SK-N-SH (cell line): ENCODE measurements around the gene CNST.

Source experiments
- CTCF ChIP-seq: fragments of 200-600 bp; sonication (generic); IDR thresholded peaks from 2 replicates; pipeline ENCODE4 v1.6.1; 2017; ENCODE audit warnings: antibody characterized with exemption, mild to moderate bottlenecking, moderate library complexity
- EP300 ChIP-seq, 2 experiments: IDR thresholded peaks; 2 replicates each; pipeline versions ENCODE4 v1.4.0 to v1.6.1; 2012; ENCODE audit warnings: borderline replicate concordance in 1 of 2, low read depth in 1 of 2, low read length in 1 of 2
- PBX3 ChIP-seq: IDR thresholded peaks from 2 replicates; pipeline ENCODE4; 2012
- POLR2AphosphoS5 ChIP-seq: IDR thresholded peaks from 2 replicates; pipeline ENCODE4 v1.6.1; 2012; ENCODE audit warnings: low read depth, low read length
- RCOR1 ChIP-seq: fragments of 150-350 bp; IDR thresholded peaks from 2 replicates; pipeline ENCODE4 v1.6.1; 2017; ENCODE audit warnings: antibody characterized with exemption, low read length
- SMC3 ChIP-seq: IDR thresholded peaks from 2 replicates; pipeline ENCODE4 v1.6.1; 2012; ENCODE audit warnings: low read depth, low read length, improper control_type of control experiment
- TAF1 ChIP-seq: IDR thresholded peaks from 2 replicates; pipeline ENCODE4 v1.6.1; 2012; ENCODE audit warnings: low read depth, mild to moderate bottlenecking, low read length, moderate library complexity, borderline replicate concordance
- USF2 ChIP-seq: fragments of 150-350 bp; IDR thresholded peaks from 2 replicates; pipeline ENCODE4 v1.6.1; 2017; ENCODE audit warnings: antibody characterized with exemption, low read length, low read depth, borderline replicate concordance

- TF ChIP-seq CTCF (no peak), SMC3 (no peak), USF2 (no peak), RCOR1 (no peak), POLR2AphosphoS5 (no peak), EP300 (IDR thresholded peaks at IDR 0.05; ENCODE audit: borderline replicate concordance in 1 of 2, low read depth in 1 of 2, low read length in 1 of 2) (no peak), TAF1 (no peak), PBX3 (no peak)
Observed at GRCh38 chr1:246677842-246678241, 111.6 kb downstream of the CNST start.
